NK-92 (cell line): Measurements from ENCODE around the gene RASA2.

ENCODE experiments used
- DNase-seq: peaks from one replicate; lab custom pipeline; 2025; ENCODE audit not compliant: unreplicated experiment; lab: John Stamatoyannopoulos, UW

The RASA2 gene

GRCh38 chr3:141632779-141633374 is 146.1 kb downstream of the RASA2 start:
- no peak for DNase-seq

DNA sequence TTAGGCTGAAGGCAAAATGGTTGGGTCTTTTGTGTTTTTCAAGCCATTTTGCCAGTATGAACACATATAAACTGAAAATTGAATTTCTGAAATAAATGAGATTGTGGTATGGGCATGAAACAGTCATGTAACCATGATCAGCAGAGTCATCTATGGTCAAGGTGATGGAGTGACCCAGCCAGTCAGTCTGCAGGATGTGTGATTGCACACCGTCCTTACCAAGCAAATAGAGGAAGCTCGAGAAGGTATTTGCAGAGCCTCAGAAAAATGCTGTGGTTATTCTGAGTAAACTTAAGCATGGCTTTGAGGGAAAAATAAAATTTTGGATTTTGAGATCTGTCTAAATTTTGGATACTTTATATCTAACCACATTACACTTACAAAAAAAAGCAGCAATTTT is 155.4 kb downstream of the RASA2 start:
- DNase-seq, result no peak

- no peak for DNase-seq
Observed at GRCh38 chr3:141643391-141643790, 156.6 kb downstream of the RASA2 start.

DNA sequence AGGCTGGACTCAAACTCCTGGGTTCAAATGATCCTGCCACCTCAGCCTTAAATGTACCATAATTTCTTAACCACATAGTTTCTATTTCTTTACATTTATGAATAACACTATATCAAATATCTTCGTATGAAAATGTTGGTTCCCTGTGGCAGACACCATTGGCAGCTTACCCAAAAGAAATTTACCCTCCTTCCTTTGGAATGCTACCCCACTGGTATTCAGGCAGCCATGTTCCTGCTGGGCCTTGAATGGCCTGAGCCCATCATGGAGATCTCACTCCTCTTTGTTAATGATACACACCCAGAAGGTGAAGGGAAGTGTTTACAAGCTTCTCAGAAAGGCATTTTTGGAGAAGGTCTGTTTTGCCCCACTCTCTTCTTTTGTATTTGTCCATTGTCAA is 157.0 kb downstream of the RASA2 start:
- no peak for DNase-seq

GRCh38 chr3:141644931-141645330 is 158.1 kb downstream of the RASA2 start:
- DNase-seq, result no peak

DNA sequence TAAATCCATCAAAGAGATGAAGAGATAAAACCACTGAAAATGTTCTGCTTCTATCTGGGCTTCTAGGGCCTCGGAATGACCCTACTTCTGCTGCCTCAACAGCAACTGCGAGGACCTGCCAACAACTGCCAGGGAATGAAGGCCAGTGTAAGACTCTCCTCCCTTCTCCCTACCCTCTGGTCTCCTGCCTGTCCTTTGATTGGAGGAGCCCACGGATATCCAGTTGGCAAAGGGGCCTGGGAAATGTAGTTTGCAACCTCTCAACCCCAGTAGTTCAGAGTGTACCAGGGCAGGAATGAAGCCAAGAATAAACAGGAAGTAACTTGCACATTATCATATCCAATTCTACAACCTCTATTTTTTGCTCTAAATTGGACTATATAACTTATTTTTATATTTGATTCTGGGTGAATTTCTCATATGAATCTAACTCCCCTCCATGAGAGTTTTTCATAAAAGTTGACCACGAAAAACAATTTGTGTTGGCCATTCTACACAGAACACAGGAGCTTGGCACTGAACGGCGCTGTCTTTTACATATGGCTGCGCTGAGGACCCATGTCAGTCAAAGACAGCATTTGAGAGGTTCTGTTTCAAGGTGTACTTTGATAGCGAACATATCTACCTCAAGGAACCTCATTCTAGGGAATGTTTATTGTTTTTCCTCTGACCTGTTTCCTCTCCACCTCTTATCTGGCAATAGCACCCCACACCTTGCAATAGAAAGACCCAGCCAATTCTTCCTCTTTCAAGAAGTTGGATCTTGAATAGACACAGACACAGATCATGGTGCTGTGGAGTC is 160.1 kb downstream of the RASA2 start:
- no peak for DNase-seq

GRCh38 chr3:141647562-141647915 is 160.7 kb downstream of the RASA2 start:
- DNase-seq, result no peak

GRCh38 chr3:141648055-141648910 is 161.5 kb downstream of the RASA2 start:
- DNase-seq, result no peak

GRCh38 chr3:141649871-141650270 is 163.0 kb downstream of the RASA2 start:
- DNase-seq, result no peak

- no peak for DNase-seq
Observed at GRCh38 chr3:141650783-141651182, 164.0 kb downstream of the RASA2 start.

DNA sequence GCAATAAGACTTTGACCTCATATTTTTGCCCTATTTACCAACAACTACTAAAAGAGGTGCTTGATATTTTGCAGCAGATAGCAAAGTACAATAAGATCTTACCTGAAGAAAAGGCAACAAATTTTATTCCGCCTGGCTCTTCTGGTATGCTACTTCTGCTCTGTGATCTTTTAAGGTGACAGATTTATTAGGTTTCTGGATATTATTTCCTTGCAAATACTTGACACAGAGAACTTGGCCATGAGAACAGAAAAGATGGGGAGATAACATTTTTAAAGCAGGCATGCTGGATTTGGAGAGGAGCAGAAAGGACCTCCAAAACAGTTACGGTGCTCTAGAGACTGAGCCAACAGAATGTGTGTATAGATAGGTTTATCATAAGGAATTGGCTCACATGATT is 164.6 kb downstream of the RASA2 start:
- no peak for DNase-seq

DNA sequence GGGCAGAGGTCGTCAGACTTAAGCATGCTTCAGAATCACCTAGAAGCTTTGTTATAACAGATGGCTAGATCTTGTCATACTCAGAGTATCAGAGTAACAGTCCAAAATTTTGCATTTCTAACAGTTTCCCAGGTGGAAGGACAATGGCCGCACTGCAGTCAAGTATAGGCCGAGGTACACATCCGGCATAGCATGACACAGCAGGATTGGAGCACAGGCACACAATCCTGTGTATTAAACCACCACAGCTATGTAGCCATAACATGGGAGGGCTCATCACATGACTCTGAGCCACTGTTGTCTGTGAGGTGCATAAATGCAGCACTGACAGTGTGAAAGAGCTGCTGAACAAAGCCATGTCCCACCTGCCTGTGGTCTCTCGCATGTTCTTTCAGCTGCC is 165.5 kb downstream of the RASA2 start:
- DNase-seq, result no peak

DNA sequence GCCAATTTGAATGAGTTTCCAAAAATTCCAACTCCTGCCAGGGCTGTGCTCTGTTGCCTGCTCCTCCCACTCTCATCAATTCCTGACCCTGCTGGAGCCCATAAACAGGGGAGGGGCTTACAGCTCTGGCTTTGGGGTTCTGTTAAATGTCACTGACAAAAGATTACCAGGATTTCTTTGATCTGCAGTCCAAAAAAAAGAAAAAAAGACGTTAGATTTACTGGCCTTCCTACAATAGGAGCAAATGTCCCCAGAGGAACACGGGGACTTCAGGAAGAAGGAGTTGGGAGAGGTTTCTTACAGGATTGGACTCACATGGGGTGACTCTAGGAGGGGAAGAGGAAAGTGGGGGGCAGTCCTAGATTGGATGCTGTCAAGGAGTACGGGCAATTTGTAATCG is 167.0 kb downstream of the RASA2 start:
- no peak for DNase-seq

- DNase-seq, result no peak
Observed at GRCh38 chr3:141655801-141656200, 169.0 kb downstream of the RASA2 start.

DNA sequence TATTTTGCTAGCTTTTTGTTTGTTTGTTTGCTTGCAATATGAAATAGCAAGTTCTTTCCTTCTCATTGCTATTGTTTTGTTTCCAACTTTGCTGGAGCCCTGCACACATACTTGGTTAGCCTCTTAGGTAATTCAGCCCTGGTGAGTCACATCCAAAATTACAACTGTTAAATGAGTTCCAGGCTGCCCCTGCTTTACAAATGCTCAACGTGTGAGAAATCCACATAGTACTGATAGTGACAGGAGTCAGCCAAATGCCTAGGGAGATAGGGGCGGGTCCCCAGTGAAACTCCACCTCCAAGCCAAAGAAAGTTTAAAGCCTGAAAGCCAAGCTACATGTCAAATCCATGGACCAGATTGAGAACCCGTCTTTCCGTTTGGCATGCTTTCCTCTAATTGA is 169.9 kb downstream of the RASA2 start:
- DNase-seq, result no peak

GRCh38 chr3:141657516-141657915 is 170.7 kb downstream of the RASA2 start:
- DNase-seq, result no peak

DNA sequence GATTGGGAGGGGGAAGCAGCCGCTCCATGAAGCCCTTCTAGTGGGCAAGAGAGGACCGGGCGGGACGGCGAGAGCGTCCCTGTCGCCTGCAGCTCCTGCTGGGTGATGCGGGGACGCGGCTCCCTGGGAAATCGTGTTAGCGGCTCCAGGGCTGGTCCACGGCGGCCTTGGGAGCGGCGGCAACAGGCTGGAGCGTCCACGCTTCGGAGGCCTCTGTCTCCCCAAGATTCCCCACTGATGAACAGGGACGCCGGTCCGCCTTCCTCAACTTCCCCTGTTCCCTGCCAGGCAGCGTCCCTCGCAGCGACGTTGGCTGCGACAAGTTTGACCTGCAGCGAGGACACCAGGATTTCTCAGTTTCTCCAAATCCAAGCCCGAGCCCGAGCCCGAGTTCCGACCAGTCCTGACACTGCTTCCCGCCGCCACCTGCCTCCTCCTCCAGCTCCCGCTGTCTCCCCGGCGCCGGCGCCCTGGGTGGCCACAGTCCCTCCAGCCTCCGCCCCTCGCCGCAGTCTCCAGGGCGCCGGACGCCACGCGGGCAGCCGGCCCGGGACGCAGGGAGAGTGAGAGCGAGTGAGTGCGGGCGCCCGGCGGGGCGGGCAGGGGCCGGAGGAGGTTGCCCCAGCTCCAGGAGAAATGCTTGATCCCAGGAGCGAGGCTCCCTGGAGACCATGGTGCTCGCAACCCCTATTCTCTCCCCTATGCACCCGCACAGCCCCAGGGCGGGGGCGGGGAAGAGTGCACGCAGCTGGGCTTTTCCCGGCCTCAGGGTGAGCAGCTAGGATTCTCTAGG is 173.2 kb downstream of the RASA2 start:
- DNase-seq, result no peak

DNA sequence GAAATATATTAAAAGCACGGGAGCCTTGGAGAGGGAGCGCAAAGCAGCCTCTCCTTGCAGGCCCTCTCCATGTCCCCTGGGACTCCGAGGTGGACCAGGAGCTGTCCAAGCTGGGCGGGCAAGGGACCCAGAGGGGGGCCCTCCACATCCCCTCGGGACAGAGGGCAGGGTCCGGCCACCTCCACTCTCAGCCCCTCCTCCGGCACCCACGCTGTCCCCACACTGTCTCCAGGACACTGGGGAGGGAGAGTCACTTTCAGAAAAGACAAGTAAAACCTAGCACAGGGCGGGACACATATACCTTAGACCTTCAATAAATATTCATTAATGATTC is 173.8 kb downstream of the RASA2 start:
- DNase-seq, result no peak

DNA sequence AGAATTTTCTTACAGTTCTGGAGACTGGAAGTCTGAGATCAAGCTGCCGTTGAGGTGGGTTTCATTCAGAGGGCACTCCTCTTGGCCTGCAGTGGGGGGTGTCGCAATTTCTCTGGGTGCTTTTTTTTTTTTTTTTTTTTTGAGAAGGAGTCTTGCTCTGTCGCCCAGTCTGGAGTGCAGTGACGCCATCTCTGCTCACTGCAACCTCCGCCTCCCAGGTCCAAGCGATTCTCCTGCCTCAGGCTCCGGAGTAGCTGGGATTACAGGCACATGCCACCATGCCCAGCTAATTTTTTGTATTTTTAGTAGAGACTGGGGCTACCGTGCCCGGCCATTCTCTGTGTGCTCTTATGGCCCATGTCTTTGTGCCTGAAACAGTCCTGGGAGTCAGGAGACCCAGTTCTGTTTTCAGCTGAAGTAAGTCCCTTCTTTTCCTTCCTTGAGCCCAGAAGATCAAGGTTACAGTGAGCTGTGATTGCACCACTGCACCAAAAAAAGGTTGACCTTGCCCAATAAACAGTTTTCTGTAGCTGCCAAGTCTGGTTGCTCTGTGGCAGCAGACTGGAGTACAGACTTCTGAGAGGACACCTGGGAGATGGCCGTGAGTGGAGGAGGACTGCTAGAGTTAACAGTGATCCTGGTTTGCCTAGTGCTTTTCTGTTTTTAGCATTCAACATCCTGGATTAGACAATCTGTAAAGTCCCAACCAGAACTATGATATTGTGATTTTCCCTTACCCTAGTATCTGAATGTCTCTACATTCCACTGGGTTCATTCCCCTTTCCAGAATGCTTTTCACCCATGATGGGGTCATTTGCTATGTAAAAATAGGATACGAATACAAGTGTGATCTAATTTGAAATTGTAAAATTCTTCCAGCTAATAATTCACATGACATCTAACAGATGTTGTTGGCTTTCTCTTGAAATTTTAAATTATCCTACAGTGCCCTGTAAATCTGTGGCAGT is 174.7 kb downstream of the RASA2 start:
- DNase-seq, result no peak

- no peak for DNase-seq
Observed at GRCh38 chr3:141663993-141664392, 177.2 kb downstream of the RASA2 start.
